ENCODE results near the gene FAM222B. TPM values are rescaled to one million over a fixed set of nuclear protein-coding genes. Genes with fewer than 3 reads are reported as not detected.
"Not testable (repeated sequence)": the region's sequence is repeated elsewhere in the genome, so short reads cannot be mapped to it uniquely, and the experiment has no call there.

FAM222B gene
- total RNA-seq, 2 experiments from 2014 or later: 4.0 to 15.2 TPM

DNA sequence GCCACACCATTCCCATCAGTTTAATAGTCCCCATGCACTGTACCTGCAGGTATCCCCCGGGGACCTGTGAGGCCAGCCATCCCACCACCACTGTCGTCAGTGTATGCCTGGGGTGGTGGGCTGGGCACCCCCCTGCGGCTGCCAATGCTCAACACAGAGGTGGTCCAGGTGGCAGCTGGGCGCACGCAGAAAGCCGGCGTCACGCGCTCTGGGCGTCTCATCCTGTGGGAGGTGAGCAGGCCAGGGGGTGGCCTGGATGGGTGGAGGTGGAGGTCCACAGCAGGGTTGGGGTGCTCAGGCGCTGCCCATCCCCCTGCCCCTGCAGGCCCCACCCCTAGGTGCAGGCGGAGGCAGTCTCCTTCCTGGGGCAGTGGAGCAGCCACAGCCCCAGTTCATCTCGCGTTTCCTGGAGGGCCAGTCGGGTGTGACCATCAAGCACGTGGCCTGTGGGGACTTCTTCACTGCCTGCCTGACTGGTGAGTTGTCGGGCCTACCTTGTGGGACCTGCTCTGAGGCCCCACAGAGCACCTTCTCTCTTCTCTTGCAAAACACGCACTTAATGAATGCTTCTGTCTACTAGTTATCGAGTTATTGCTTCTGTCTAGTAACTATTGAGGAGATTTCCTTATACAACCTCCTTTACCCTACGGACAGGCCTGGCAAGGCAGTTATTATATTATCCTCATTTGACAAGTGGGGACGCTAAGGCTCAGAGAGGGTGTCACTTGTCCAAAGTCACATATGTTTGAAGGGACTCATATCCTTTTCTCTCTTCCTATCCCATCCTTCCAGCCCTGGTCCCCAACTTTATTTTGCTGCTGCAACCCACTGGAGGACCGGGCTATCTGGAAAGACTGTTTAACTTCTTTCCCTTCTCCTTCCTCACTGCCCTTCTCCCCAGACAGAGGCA is 104.6 kb downstream of the FAM222B start:
- TF ChIP-seq, protein P1, sequence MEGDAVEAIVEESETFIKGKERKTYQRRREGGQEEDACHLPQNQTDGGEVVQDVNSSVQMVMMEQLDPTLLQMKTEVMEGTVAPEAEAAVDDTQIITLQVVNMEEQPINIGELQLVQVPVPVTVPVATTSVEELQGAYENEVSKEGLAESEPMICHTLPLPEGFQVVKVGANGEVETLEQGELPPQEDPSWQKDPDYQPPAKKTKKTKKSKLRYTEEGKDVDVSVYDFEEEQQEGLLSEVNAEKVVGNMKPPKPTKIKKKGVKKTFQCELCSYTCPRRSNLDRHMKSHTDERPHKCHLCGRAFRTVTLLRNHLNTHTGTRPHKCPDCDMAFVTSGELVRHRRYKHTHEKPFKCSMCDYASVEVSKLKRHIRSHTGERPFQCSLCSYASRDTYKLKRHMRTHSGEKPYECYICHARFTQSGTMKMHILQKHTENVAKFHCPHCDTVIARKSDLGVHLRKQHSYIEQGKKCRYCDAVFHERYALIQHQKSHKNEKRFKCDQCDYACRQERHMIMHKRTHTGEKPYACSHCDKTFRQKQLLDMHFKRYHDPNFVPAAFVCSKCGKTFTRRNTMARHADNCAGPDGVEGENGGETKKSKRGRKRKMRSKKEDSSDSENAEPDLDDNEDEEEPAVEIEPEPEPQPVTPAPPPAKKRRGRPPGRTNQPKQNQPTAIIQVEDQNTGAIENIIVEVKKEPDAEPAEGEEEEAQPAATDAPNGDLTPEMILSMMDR (conservative IDR thresholded peaks at IDR 0.05; ENCODE audit: low read length): no peak
- no peak for TF ChIP-seq EZH2phosphoT487 (IDR thresholded peaks at IDR 0.05; ENCODE audit: borderline replicate concordance, low read depth, low read length)
- peaks cover 3% of the 10 kb centered on the region; the same call in 1 of the 2 replicates for H3K9me3 ChIP-seq (ENCODE audit: low read length)
- intact Hi-C loops (cut with micrococcal nuclease; ENCODE audit: unreplicated experiment): loop anchor here (1.0 kb wide), 2 partner anchors 10 to 12 kb away; partner anchors contain the start of gene NEK8
- H3K4me1 ChIP-seq (ENCODE audit: insufficient read depth, low read length, poor library complexity, severe bottlenecking): peaks cover 68% of the 10 kb centered on the region
- peaks cover 10% of the 10 kb centered on the region; the same call in 1 of the 2 replicates for H3K79me2 ChIP-seq (ENCODE audit: insufficient read depth, low read depth, low read length)
- peak overlapping the region; percentile 60 for H3K4me3 ChIP-seq (ENCODE audit: low read depth, low read length, poor library complexity, severe bottlenecking)
- peaks cover 32% of the 10 kb centered on the region for H3K36me3 ChIP-seq (ENCODE audit: insufficient read depth, low read length)
- H2AFZ ChIP-seq (ENCODE audit: low read length): peak overlapping the region; percentile 22; the same call in 1 of the 2 replicates
- H3K27ac ChIP-seq (ENCODE audit: low read depth, low read length, poor library complexity, severe bottlenecking): peak overlapping the region; percentile 95
- H3K4me2 ChIP-seq (ENCODE audit: low read length): peak overlapping the region; percentile 77
- TSS peak; percentile 85 for BruUV-seq (replicated peaks)
- ChIA-PET CTCF (ENCODE audit: unreplicated experiment) (interaction anchor here (1.3 kb wide), 1 partner anchor 10 kb away, joined by 5 read pairs; no protein-coding TSS in a partner anchor), POLR2A (interaction anchor here (5.6 kb wide), 1 partner anchor 11 kb away, joined by 56 read pairs; the partner anchor contains the start of genes NEK8 and TLCD1)
- H3K9me2 ChIP-seq (ENCODE audit: insufficient read depth, low read length): no peaks in the 10 kb centered on the region
- no peaks in the 10 kb centered on the region for H4K20me1 ChIP-seq (ENCODE audit: insufficient read depth, low read length)
- peak; percentile 96 for DNase-seq (ENCODE audit: low spot score)

DNA sequence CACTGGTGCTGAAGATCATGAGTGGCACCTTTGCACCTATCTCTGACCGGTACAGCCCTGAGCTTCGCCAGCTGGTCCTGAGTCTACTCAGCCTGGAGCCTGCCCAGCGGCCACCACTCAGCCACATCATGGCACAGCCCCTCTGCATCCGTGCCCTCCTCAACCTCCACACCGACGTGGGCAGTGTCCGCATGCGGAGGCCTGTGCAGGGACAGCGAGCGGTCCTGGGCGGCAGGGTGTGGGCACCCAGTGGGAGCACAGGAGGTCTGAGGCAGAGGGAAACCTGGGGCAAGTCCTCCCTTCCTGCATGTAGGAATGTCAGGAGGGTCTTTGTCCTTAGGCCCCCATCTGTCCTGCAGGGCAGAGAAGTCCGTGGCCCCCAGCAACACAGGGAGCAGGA is 105.3 kb downstream of the FAM222B start:
- Histone ChIP-seq H3K9me3 (ENCODE audit: low read length) (peaks cover 3% of the 10 kb centered on the region; the same call in 1 of the 2 replicates), H3K9me2 (ENCODE audit: insufficient read depth, low read length) (no peaks in the 10 kb centered on the region), H3K4me1 (ENCODE audit: insufficient read depth, low read length, poor library complexity, severe bottlenecking) (peaks cover 65% of the 10 kb centered on the region), H4K20me1 (ENCODE audit: insufficient read depth, low read length) (no peaks in the 10 kb centered on the region), H3K79me2 (ENCODE audit: insufficient read depth, low read depth, low read length) (peaks cover 10% of the 10 kb centered on the region; the same call in 1 of the 2 replicates), H3K27ac (ENCODE audit: low read depth, low read length, poor library complexity, severe bottlenecking) (peak overlapping the region; percentile 95), H2AFZ (ENCODE audit: low read length) (no peak overlapping the region), H3K4me2 (ENCODE audit: low read length) (peak overlapping the region; percentile 77), H3K36me3 (ENCODE audit: insufficient read depth, low read length) (peaks cover 32% of the 10 kb centered on the region), H3K4me3 (ENCODE audit: low read depth, low read length, poor library complexity, severe bottlenecking) (peak overlapping the region; percentile 60)
- ChIA-PET POLR2A (no interaction called here), CTCF (ENCODE audit: unreplicated experiment) (no interaction called here)
- intact Hi-C loops (cut with micrococcal nuclease; ENCODE audit: unreplicated experiment): no loop called here
- TF ChIP-seq, protein P1 (conservative IDR thresholded peaks at IDR 0.05; ENCODE audit: low read length): no peak
- no peak for TF ChIP-seq EZH2phosphoT487 (IDR thresholded peaks at IDR 0.05; ENCODE audit: borderline replicate concordance, low read depth, low read length)
- DNase-seq (ENCODE audit: low spot score): no peak
- no TSS peak for BruUV-seq (replicated peaks)

DNA sequence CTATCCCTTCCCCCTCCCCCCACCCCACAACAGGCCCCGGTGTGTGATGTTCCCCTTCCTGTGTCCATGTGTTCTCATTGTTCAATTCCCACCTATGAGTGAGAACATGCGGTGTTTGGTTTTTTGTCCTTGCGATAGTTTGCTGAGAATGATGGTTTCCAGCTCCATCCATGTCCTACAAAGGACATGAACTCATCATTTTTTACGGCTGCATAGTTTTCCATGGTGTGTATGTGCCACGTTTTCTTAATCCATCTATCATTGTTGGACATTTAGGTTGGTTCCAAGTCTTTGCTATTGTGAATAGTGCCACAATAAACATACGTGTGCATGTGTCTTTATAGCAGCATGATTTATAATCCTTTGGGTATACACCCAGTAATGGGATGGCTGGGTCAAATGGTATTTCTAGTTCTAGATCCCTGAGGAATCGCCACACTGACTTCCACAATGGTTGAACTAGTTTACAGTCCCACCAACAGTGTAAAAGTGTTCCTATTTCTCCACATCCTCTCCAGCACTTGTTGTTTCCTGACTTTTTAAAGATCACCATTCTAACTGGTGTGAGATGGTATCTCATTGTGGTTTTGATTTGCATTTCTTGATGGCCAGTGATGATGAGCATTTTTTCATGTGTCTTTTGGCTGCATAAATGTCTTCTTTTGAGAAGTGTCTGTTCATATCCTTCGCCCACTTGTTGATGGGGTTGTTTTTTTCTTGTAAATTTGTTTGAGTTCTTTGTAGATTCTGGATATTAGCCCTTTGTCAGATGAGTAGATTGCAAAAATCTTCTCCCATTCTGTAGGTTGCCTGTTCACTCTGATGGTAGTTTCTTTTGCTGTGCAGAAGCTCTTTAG is 106.4 kb downstream of the FAM222B start:
- H3K4me2 ChIP-seq (ENCODE audit: low read length); H3K27ac ChIP-seq (ENCODE audit: low read depth, low read length, poor library complexity, severe bottlenecking); H3K9me2 ChIP-seq (ENCODE audit: insufficient read depth, low read length); H2AFZ ChIP-seq (ENCODE audit: low read length); H4K20me1 ChIP-seq (ENCODE audit: insufficient read depth, low read length); CTCF ChIA-PET (ENCODE audit: unreplicated experiment); H3K4me3 ChIP-seq (ENCODE audit: low read depth, low read length, poor library complexity, severe bottlenecking); intact Hi-C loops (cut with micrococcal nuclease; ENCODE audit: unreplicated experiment); DNase-seq (ENCODE audit: low spot score); H3K9me3 ChIP-seq (ENCODE audit: low read length): not testable (repeated sequence)
- Histone ChIP-seq H3K36me3 (ENCODE audit: insufficient read depth, low read length) (peaks cover 32% of the 10 kb centered on the region), H3K79me2 (ENCODE audit: insufficient read depth, low read depth, low read length) (peaks cover 10% of the 10 kb centered on the region; the same call in 1 of the 2 replicates), H3K4me1 (ENCODE audit: insufficient read depth, low read length, poor library complexity, severe bottlenecking) (peaks cover 54% of the 10 kb centered on the region)
- POLR2A ChIA-PET: interaction anchor here (1.1 kb wide), 1 partner anchor 16 kb away, joined by 3 read pairs; the partner anchor contains the start of gene RPL23A
- BruUV-seq (replicated peaks): TSS peak; percentile 81
